Suprapubic skin (tissue), 4 donors: ENCODE results near the gene CEP76. TPM values are rescaled to one million over a fixed set of nuclear protein-coding genes. Genes with fewer than 3 reads are reported as not detected.

Source experiments
- DNase-seq, 2 donors: peaks; one replicate each; pipeline ENCODE4 v3.0.0-alpha.2; 2019; ENCODE audit warnings: low spot score in 2 of 2
- H3K27ac ChIP-seq: fragments of 200-600 bp; sonication (generic); one replicate; pipeline ENCODE4 v1.5.1; 2019
- H3K27me3 ChIP-seq: fragments of 200-600 bp; sonication (generic); one replicate; pipeline ENCODE4 v1.5.1; 2019
- H3K36me3 ChIP-seq: fragments of 200-600 bp; sonication (generic); one replicate; pipeline ENCODE4 v1.5.1; 2019
- H3K4me1 ChIP-seq: fragments of 200-600 bp; sonication (generic); one replicate; pipeline ENCODE4 v1.5.1; 2019
- H3K4me3 ChIP-seq: fragments of 200-600 bp; sonication (generic); one replicate; pipeline ENCODE4 v1.5.1; 2019; ENCODE audit warnings: mild to moderate bottlenecking
- H3K9me3 ChIP-seq: fragments of 200-600 bp; sonication (generic); one replicate; pipeline ENCODE4 v1.5.1; 2019
- EP300 ChIP-seq: sonication (generic); formaldehyde crosslinking; IDR thresholded peaks from one replicate; pipeline ENCODE4 v1.6.1; 2017; ENCODE audit warnings: antibody characterized with exemption
- POLR2A ChIP-seq, 2 donors: fragments of 450-650 bp; IDR thresholded peaks; one replicate each; pipeline ENCODE4 v1.6.1; 2017; ENCODE audit warnings: antibody characterized with exemption in 2 of 2, mild to moderate bottlenecking in 2 of 2, moderate library complexity in 2 of 2
- POLR2AphosphoS5 ChIP-seq, 3 donors: sonication (generic); formaldehyde crosslinking; IDR thresholded peaks; one replicate each; pipeline ENCODE4 v1.6.1; 2017; ENCODE audit warnings: antibody characterized with exemption in 3 of 3
- WGBS: methylation state at CpG from one replicate; pipeline ENCODE4 v1.1.5; 2018; 5-methylcytosine and 5-hydroxymethylcytosine counted together
- total RNA-seq, 4 donors: library from RNA; depleted of rRNA; stranded (reverse); fragments of >200 nt; gene quantifications; one replicate each; pipeline ENCODE4 v1.1.0, GENCODE V29; 2016
- TF ChIP-seq, protein P1 (sequence below), 2 donors: fragments of 200-600 bp in 1 of 2; fragments of 450-650 bp in 1 of 2; sonication (generic) in 1 of 2; IDR thresholded peaks; one replicate each; pipeline ENCODE4 v1.5.1; 2016 to 2019; ENCODE audit warnings: antibody characterized with exemption in 2 of 2, mild to moderate bottlenecking in 1 of 2, moderate library complexity in 1 of 2

Gene CEP76
- total RNA-seq, 4 donors from 2014 or later = 6.5 to 14.8 (median 11.3) TPM

DNA sequence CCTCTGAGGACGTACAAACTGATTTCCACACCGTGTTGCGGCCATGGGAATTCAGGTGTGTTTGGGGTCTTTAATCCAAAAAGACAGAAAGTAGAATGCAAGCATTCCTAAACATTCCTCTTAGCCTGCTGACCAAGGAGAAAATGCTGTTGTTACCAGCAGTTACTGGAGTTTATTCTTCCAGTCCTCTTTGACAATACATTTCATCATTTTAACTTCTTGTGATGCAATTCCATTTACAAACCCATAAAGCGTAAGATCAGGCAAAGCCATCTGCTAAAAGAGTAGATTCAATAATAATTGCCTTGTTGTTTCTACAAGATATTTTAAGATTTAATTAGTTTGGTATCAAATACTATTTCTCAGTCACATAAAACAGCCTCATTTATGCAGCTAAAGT is 77.3 kb downstream of the CEP76 start:
- no peak for DNase-seq
- H3K4me3 ChIP-seq = no peak overlapping the region
- H3K4me1 ChIP-seq = no peaks in the 10 kb centered on the region
- H3K9me3 ChIP-seq = no peaks in the 10 kb centered on the region
- no peak overlapping the region for H3K27ac ChIP-seq
- no peaks in the 10 kb centered on the region for H3K36me3 ChIP-seq
- no peaks in the 10 kb centered on the region for H3K27me3 ChIP-seq
- WGBS = 86% methylated on average over 4 of the region's 4 CpGs
- TF ChIP-seq POLR2AphosphoS5 (IDR thresholded peaks at IDR 0.05) (no peak), POLR2A (IDR thresholded peaks at IDR 0.05) (no peak), EP300 (no peak)
- TF ChIP-seq, protein P1, sequence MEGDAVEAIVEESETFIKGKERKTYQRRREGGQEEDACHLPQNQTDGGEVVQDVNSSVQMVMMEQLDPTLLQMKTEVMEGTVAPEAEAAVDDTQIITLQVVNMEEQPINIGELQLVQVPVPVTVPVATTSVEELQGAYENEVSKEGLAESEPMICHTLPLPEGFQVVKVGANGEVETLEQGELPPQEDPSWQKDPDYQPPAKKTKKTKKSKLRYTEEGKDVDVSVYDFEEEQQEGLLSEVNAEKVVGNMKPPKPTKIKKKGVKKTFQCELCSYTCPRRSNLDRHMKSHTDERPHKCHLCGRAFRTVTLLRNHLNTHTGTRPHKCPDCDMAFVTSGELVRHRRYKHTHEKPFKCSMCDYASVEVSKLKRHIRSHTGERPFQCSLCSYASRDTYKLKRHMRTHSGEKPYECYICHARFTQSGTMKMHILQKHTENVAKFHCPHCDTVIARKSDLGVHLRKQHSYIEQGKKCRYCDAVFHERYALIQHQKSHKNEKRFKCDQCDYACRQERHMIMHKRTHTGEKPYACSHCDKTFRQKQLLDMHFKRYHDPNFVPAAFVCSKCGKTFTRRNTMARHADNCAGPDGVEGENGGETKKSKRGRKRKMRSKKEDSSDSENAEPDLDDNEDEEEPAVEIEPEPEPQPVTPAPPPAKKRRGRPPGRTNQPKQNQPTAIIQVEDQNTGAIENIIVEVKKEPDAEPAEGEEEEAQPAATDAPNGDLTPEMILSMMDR (IDR thresholded peaks at IDR 0.05) = no peak

Other genes with a start within 250 kb of the CEP76 start
- gene SPIRE1, start 44.6 kb downstream of the CEP76 start, total RNA-seq = 10 to 100 TPM; 21.7 to 42.8 (median 25.2) TPM
- gene PSMG2, start 319 bp upstream of the CEP76 start, total RNA-seq = 10 to 100 TPM; 53.1 to 72.1 (median 68.4) TPM
- gene PTPN2, start 181.5 kb upstream of the CEP76 start, total RNA-seq = 10 to 100 TPM; 36.9 to 49.2 (median 38.7) TPM
- 10 to 100 TPM; 39.3 to 45.4 (median 42.8) TPM for gene SEH1L, start 245.3 kb upstream of the CEP76 start, total RNA-seq